ENCODE measurements around the gene RHBDD3.
"Not testable (repeated sequence)": the region's sequence is repeated elsewhere in the genome, so short reads cannot be mapped to it uniquely, and the experiment has no call there.

The RHBDD3 gene

GRCh38 chr22:29219881-29220670, 47.7 kb downstream of the RHBDD3 start:
- DNase-seq (ENCODE audit: low read depth) = no peak
- H3K4me3 ChIP-seq (replicated peaks; ENCODE audit: low read depth, low read length) = no peak overlapping the region
- no peak for TF ChIP-seq CTCF (IDR thresholded peaks at IDR 0.05; ENCODE audit: low read length, missing control alignments)

- not testable (repeated sequence) for H3K4me3 ChIP-seq (replicated peaks; ENCODE audit: low read depth, low read length); DNase-seq (ENCODE audit: low read depth)
Observed at GRCh38 chr22:29219409-29219782, 48.4 kb downstream of the RHBDD3 start.

GRCh38 chr22:29218758-29219408, 48.9 kb downstream of the RHBDD3 start:
- no peak for DNase-seq (ENCODE audit: low read depth)
- H3K4me3 ChIP-seq (replicated peaks; ENCODE audit: low read depth, low read length) = no peak overlapping the region
- TF ChIP-seq CTCF (IDR thresholded peaks at IDR 0.05; ENCODE audit: low read length, missing control alignments) = no peak

GRCh38 chr22:29217827-29218757, 49.7 kb downstream of the RHBDD3 start:
- H3K4me3 ChIP-seq (replicated peaks; ENCODE audit: low read depth, low read length) = no peak overlapping the region
- no peak for TF ChIP-seq CTCF (IDR thresholded peaks at IDR 0.05; ENCODE audit: low read length, missing control alignments)
- DNase-seq (ENCODE audit: low read depth) = no peak

GRCh38 chr22:29216873-29217666, 50.7 kb downstream of the RHBDD3 start:
- no peak overlapping the region for H3K4me3 ChIP-seq (replicated peaks; ENCODE audit: low read depth, low read length)
- TF ChIP-seq CTCF (IDR thresholded peaks at IDR 0.05; ENCODE audit: low read length, missing control alignments) = no peak
- peak; percentile 75 for DNase-seq (ENCODE audit: low read depth)

- no peak for TF ChIP-seq CTCF (IDR thresholded peaks at IDR 0.05; ENCODE audit: low read length, missing control alignments)
- no peak for DNase-seq (ENCODE audit: low read depth)
- H3K4me3 ChIP-seq (replicated peaks; ENCODE audit: low read depth, low read length) = no peak overlapping the region
Observed at GRCh38 chr22:29216011-29216872, 51.5 kb downstream of the RHBDD3 start.
